Measurements from ENCODE around the gene CFAP20DC. TPM values are rescaled to one million over a fixed set of nuclear protein-coding genes. Genes with fewer than 3 reads are reported as not detected.

Gene CFAP20DC
- total RNA-seq, 1 donor, result 2.2 TPM

DNA sequence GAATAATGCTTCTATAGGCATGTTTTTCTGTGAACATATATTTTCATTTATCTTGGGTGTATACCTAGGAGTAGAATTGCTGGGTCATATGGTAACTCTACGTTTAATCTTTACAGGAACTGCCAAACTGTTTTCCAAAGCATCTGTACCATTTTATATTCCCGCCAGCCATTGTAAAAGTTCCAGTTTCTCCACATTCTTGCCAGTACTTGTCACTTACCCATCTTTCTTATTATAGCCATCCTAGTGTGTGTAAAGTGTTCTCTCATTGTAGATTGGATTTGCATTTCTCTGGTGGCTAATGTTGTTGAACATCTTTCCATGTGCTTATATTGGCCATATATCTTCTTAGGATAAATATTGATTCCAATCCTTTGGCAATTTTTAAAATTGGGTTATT lies 31.2 kb upstream of the CFAP20DC start:
- H3K9me3 ChIP-seq (ENCODE audit: low read depth, low read length), result no peaks in the 10 kb centered on the region
- H3K36me3 ChIP-seq (ENCODE audit: insufficient read depth, low read length), result no peaks in the 10 kb centered on the region
- TF ChIP-seq, protein P1, sequence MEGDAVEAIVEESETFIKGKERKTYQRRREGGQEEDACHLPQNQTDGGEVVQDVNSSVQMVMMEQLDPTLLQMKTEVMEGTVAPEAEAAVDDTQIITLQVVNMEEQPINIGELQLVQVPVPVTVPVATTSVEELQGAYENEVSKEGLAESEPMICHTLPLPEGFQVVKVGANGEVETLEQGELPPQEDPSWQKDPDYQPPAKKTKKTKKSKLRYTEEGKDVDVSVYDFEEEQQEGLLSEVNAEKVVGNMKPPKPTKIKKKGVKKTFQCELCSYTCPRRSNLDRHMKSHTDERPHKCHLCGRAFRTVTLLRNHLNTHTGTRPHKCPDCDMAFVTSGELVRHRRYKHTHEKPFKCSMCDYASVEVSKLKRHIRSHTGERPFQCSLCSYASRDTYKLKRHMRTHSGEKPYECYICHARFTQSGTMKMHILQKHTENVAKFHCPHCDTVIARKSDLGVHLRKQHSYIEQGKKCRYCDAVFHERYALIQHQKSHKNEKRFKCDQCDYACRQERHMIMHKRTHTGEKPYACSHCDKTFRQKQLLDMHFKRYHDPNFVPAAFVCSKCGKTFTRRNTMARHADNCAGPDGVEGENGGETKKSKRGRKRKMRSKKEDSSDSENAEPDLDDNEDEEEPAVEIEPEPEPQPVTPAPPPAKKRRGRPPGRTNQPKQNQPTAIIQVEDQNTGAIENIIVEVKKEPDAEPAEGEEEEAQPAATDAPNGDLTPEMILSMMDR (IDR thresholded peaks at IDR 0.05; ENCODE audit: extremely low read depth, low read depth, low read length), result no peak
- H4K20me1 ChIP-seq (ENCODE audit: insufficient read depth, low read length), result no peaks in the 10 kb centered on the region
- peaks cover 2% of the 10 kb centered on the region for H3K27me3 ChIP-seq (ENCODE audit: insufficient read depth, low read length)
- H3K27ac ChIP-seq (ENCODE audit: low read depth, low read length), result no peak overlapping the region
- no peaks in the 10 kb centered on the region for H3K79me2 ChIP-seq (ENCODE audit: insufficient read depth, low read length)
- DNase-seq (ENCODE audit: insufficient read length, low spot score, missing footprints), result no peak
- H3K4me3 ChIP-seq (ENCODE audit: insufficient read depth, low read length), result no peak overlapping the region
- no peak overlapping the region for H3K4me2 ChIP-seq (ENCODE audit: insufficient read depth, low read length)
- H2AFZ ChIP-seq (ENCODE audit: low read length), result no peak overlapping the region
- H3K4me1 ChIP-seq (ENCODE audit: insufficient read depth, low read length), result no peaks in the 10 kb centered on the region

DNA sequence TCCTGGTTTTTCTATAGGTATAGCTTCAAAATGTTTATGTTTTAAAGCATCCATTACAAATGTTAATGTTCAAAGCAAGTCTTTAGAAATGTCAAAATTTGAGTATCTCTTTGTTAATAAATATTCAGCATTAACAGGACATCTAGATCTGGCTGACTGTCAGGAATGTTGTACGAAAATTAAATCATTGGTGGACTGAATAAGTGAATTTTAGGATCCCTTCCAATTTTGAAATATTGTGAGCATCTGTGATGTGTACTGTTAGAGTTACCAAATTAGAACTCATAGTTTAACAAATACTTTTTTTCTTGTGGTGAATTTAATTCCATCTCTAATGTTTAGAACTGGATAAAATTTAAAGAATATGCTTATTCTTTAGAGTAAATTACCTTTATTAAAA lies 30.1 kb upstream of the CFAP20DC start:
- Histone ChIP-seq H4K20me1 (ENCODE audit: insufficient read depth, low read length) (no peaks in the 10 kb centered on the region), H3K4me2 (ENCODE audit: insufficient read depth, low read length) (no peak overlapping the region), H3K9me3 (ENCODE audit: low read depth, low read length) (no peaks in the 10 kb centered on the region), H2AFZ (ENCODE audit: low read length) (no peak overlapping the region), H3K79me2 (ENCODE audit: insufficient read depth, low read length) (no peaks in the 10 kb centered on the region), H3K36me3 (ENCODE audit: insufficient read depth, low read length) (no peaks in the 10 kb centered on the region), H3K27ac (ENCODE audit: low read depth, low read length) (no peak overlapping the region), H3K4me3 (ENCODE audit: insufficient read depth, low read length) (no peak overlapping the region), H3K4me1 (ENCODE audit: insufficient read depth, low read length) (no peaks in the 10 kb centered on the region), H3K27me3 (ENCODE audit: insufficient read depth, low read length) (peaks cover 2% of the 10 kb centered on the region)
- DNase-seq (ENCODE audit: insufficient read length, low spot score, missing footprints), result no peak
- TF ChIP-seq, protein P1 (IDR thresholded peaks at IDR 0.05; ENCODE audit: extremely low read depth, low read depth, low read length), result no peak

DNA sequence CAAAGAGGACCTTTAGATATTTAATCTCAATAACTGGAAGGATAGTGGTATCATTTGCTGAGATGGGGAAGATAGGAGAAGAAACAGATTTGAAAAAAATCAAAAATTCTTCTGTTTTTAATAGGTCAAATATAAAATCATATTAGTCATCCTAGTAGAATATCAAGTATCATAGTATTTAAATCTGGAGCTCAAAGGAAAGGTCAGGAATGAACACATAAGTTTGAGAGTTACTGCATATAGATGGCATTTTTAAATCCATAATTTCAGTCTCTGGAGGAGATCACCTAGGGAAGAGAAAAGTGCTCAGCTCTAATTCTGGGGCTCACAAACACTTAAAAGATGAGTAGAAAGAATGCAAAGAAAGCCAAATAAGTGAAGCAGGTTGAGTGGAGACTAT lies 24.9 kb upstream of the CFAP20DC start:
- no peaks in the 10 kb centered on the region for H3K79me2 ChIP-seq (ENCODE audit: insufficient read depth, low read length)
- H3K27ac ChIP-seq (ENCODE audit: low read depth, low read length), result no peak overlapping the region
- H3K4me1 ChIP-seq (ENCODE audit: insufficient read depth, low read length), result no peaks in the 10 kb centered on the region
- H3K27me3 ChIP-seq (ENCODE audit: insufficient read depth, low read length), result peaks cover 2% of the 10 kb centered on the region
- H3K4me3 ChIP-seq (ENCODE audit: insufficient read depth, low read length), result no peak overlapping the region
- no peak for DNase-seq (ENCODE audit: insufficient read length, low spot score, missing footprints)
- H2AFZ ChIP-seq (ENCODE audit: low read length), result no peak overlapping the region
- H4K20me1 ChIP-seq (ENCODE audit: insufficient read depth, low read length), result no peaks in the 10 kb centered on the region
- no peaks in the 10 kb centered on the region for H3K36me3 ChIP-seq (ENCODE audit: insufficient read depth, low read length)
- H3K9me3 ChIP-seq (ENCODE audit: low read depth, low read length), result no peaks in the 10 kb centered on the region
- TF ChIP-seq, protein P1 (IDR thresholded peaks at IDR 0.05; ENCODE audit: extremely low read depth, low read depth, low read length), result no peak
- no peak overlapping the region for H3K4me2 ChIP-seq (ENCODE audit: insufficient read depth, low read length)

DNA sequence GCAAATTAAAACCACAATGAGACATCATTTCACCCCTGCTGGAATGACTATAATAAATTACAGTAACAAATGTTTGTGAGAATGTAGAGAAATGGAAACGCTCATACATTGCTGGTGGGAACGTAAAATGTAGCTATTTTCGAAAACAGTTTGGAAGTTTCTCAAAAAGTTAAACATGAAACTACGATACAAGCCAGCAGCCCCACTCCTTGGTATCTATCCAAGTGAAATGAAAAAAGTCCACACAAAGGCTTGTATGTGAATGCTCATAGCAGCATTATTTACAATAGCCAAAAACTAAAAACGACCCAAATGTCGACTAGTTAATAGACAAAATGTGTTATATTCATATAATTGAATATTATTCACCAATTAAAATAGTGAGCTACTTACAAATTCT lies 22.9 kb upstream of the CFAP20DC start:
- H3K27ac ChIP-seq (ENCODE audit: low read depth, low read length), result no peak overlapping the region
- DNase-seq (ENCODE audit: insufficient read length, low spot score, missing footprints), result no peak
- TF ChIP-seq, protein P1 (IDR thresholded peaks at IDR 0.05; ENCODE audit: extremely low read depth, low read depth, low read length), result no peak

More for the DNA sequence above, 22.9 kb upstream of the CFAP20DC start:
- Histone ChIP-seq H3K4me3 (ENCODE audit: insufficient read depth, low read length) (no peak overlapping the region), H3K4me1 (ENCODE audit: insufficient read depth, low read length) (no peaks in the 10 kb centered on the region), H3K27me3 (ENCODE audit: insufficient read depth, low read length) (no peaks in the 10 kb centered on the region), H3K36me3 (ENCODE audit: insufficient read depth, low read length) (no peaks in the 10 kb centered on the region), H2AFZ (ENCODE audit: low read length) (no peak overlapping the region), H3K4me2 (ENCODE audit: insufficient read depth, low read length) (no peak overlapping the region), H3K9me3 (ENCODE audit: low read depth, low read length) (no peaks in the 10 kb centered on the region), H3K79me2 (ENCODE audit: insufficient read depth, low read length) (no peaks in the 10 kb centered on the region), H4K20me1 (ENCODE audit: insufficient read depth, low read length) (no peaks in the 10 kb centered on the region)
